Measurements from ENCODE around the gene ZNF20.

ZNF20 gene

GRCh38 chr19:12139885-12140544 lies at the start of gene ZNF20:
ZNF20 (minus strand) TSS chr19:12140350; CDS start chr19:12140182, 168 bp downstream.
- peak; percentile 86 for DNase-seq
- ATAC-seq (replicated peaks): peak; percentile 94 to 96
- no peaks in the 10 kb centered on the region for H3K27me3 Mint-ChIP-seq
- no peaks in the 10 kb centered on the region for H3K9me3 Mint-ChIP-seq
- peaks cover 24 to 38% of the 10 kb centered on the region in 2 donors for H3K4me1 Mint-ChIP-seq
- H3K27ac Mint-ChIP-seq: peak within 1 kb of the TSS; percentile 93
- H3K4me3 Mint-ChIP-seq: peak within 1 kb of the TSS; percentile 94 to 98
- H3K36me3 Mint-ChIP-seq: peaks cover 10 to 21% of the 10 kb centered on the region in 2 donors

GRCh38 chr19:12187625-12188024 lies 47.5 kb upstream of the ZNF20 start:
- Mint-ChIP-seq H3K36me3 (peaks cover 81 to 88% of the 10 kb centered on the region in 2 donors), H3K4me3 (no peak overlapping the region), H3K4me1 (peaks cover 0 to 10% of the 10 kb centered on the region in 2 donors), H3K27ac (no peak overlapping the region), H3K9me3 (peaks cover 20 to 28% of the 10 kb centered on the region in 2 donors), H3K27me3 (no peaks in the 10 kb centered on the region)
- DNase-seq: no peak
- no peak for ATAC-seq (replicated peaks)

DNA sequence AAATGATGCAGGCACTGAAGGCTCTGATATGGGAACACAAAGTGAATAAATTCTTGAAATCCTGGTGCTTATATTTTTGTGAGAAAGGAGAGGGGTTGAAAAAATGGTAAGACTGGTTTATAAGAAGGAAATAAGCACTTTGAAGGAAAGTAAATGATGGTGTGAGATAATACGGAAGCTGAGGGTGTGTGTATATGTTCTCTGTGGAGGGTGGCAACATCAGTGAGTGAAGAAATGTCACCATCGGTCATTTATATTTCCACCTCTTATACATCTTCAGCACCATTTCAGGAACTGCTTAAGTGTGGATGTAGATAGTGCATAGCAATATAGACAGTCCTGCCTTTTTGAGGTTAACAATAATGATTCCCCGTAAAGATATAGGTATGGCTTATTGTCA lies 40.2 kb upstream of the ZNF20 start:
- H3K4me1 Mint-ChIP-seq: peaks cover 16 to 27% of the 10 kb centered on the region in 2 donors
- H3K27me3 Mint-ChIP-seq: no peaks in the 10 kb centered on the region
- no peak overlapping the region for H3K4me3 Mint-ChIP-seq
- DNase-seq (no peak), ATAC-seq (replicated peaks) (no peak)
- peaks cover 60 to 69% of the 10 kb centered on the region in 2 donors for H3K36me3 Mint-ChIP-seq
- H3K9me3 Mint-ChIP-seq: peaks cover 3 to 11% of the 10 kb centered on the region in 2 donors
- peak overlapping the region; percentile 75 for H3K27ac Mint-ChIP-seq

DNA sequence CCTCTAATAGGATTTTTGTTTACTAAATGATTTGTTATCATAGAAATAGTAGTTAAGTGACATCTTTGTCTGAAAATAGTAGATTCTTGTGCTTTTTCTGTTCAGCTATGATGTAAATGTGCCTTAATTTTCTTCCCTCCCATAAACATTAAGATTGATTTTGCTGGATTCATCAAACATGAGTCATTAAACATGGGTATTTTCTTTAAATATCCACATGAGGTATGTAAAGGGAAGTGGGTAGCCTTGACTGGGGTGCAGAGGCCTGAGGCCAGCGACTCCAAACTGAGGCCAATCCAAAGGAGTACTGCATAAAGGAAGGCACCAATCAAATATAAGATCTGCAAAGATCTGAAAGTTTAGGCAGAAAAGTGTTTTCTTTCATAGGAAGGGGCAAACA lies 26.5 kb upstream of the ZNF20 start:
- Mint-ChIP-seq H3K27ac (peak overlapping the region; percentile 20), H3K27me3 (no peaks in the 10 kb centered on the region), H3K9me3 (no peaks in the 10 kb centered on the region), H3K4me1 (peaks cover 22 to 58% of the 10 kb centered on the region in 2 donors), H3K36me3 (peaks cover 22 to 38% of the 10 kb centered on the region in 2 donors), H3K4me3 (no peak overlapping the region)
- ATAC-seq (replicated peaks): no peak
- DNase-seq: no peak

DNA sequence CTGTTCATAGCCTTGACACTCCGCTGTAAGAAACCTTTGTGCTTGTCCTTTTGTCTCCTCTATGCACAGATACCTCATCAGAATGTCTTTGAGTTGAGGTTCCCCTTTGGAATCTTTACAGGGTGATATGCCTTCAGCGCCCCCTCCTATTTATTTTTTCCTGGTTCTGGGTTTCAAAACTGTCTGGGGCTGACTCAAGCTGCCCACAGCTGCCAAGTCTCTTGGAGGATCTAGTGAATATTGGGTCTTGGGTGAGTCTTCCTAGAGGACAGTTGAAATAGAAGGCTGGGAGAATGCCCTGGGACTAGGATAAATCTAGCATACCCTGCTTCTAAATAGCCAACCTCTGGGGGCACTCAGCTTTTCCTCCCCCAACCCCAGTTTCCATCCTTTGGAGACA lies 23.7 kb upstream of the ZNF20 start:
- Mint-ChIP-seq H3K4me1 (peaks cover 21 to 55% of the 10 kb centered on the region in 2 donors), H3K27ac (peak overlapping the region; percentile 99), H3K4me3 (peak overlapping the region; percentile 96 to 99), H3K36me3 (peaks cover 12 to 22% of the 10 kb centered on the region in 2 donors), H3K27me3 (no peaks in the 10 kb centered on the region), H3K9me3 (no peaks in the 10 kb centered on the region)
- no peak for DNase-seq
- ATAC-seq (replicated peaks): no peak

- Mint-ChIP-seq H3K4me3 (peak within 1 kb of the TSS; percentile 96 to 99), H3K27me3 (no peaks in the 10 kb centered on the region), H3K4me1 (peaks cover 19 to 48% of the 10 kb centered on the region in 2 donors), H3K27ac (peak within 1 kb of the TSS; percentile 99), H3K9me3 (no peaks in the 10 kb centered on the region), H3K36me3 (peaks cover 10 to 20% of the 10 kb centered on the region in 2 donors)
- ATAC-seq (replicated peaks): peak; percentile 99
- DNase-seq: peak; percentile 94
These were observed 23.0 kb upstream of the ZNF20 start, which contains the start of gene ZNF136 for GRCh38 chr19:12162882-12163806. ZNF136 (plus strand) TSS chr19:12163096; CDS start chr19:12163204, 108 bp downstream.

GRCh38 chr19:12162513-12162881 lies 22.3 kb upstream of the ZNF20 start:
- ATAC-seq (replicated peaks): peak; percentile 6
- no peaks in the 10 kb centered on the region for H3K9me3 Mint-ChIP-seq
- H3K27me3 Mint-ChIP-seq: no peaks in the 10 kb centered on the region
- H3K36me3 Mint-ChIP-seq: peaks cover 10 to 20% of the 10 kb centered on the region in 2 donors
- no peak for DNase-seq
- H3K27ac Mint-ChIP-seq: peak overlapping the region; percentile 99
- H3K4me1 Mint-ChIP-seq: peaks cover 19 to 47% of the 10 kb centered on the region in 2 donors
- H3K4me3 Mint-ChIP-seq: peak overlapping the region; percentile 96 to 99

- no peaks in the 10 kb centered on the region for H3K9me3 Mint-ChIP-seq
- ATAC-seq (replicated peaks) (no peak), DNase-seq (no peak)
- H3K27me3 Mint-ChIP-seq: no peaks in the 10 kb centered on the region
- no peak overlapping the region for H3K4me3 Mint-ChIP-seq
- peaks cover 2 to 12% of the 10 kb centered on the region in 2 donors for H3K36me3 Mint-ChIP-seq
- H3K27ac Mint-ChIP-seq: no peak overlapping the region
- peaks cover 14 to 28% of the 10 kb centered on the region in 2 donors for H3K4me1 Mint-ChIP-seq
These were observed 19.7 kb upstream of the ZNF20 start for GRCh38 chr19:12159773-12160414.

GRCh38 chr19:12156223-12157058 lies 16.3 kb upstream of the ZNF20 start, which contains the start of gene ZNF625:
ZNF625 (minus strand) TSS chr19:12156734; CDS start chr19:12156558, 176 bp downstream.
- peak within 1 kb of the TSS; percentile 96 for H3K27ac Mint-ChIP-seq
- no peaks in the 10 kb centered on the region for H3K27me3 Mint-ChIP-seq
- H3K36me3 Mint-ChIP-seq: peaks cover 0 to 7% of the 10 kb centered on the region in 2 donors
- peak within 1 kb of the TSS; percentile 94 to 98 for H3K4me3 Mint-ChIP-seq
- DNase-seq (peak; percentile 64), ATAC-seq (replicated peaks) (peak; percentile 96 to 98)
- H3K4me1 Mint-ChIP-seq: peaks cover 6 to 7% of the 10 kb centered on the region in 2 donors
- no peaks in the 10 kb centered on the region for H3K9me3 Mint-ChIP-seq

GRCh38 chr19:12155324-12155860 lies 15.2 kb upstream of the ZNF20 start:
- DNase-seq: no peak
- Mint-ChIP-seq H3K27ac (no peak overlapping the region), H3K36me3 (peaks cover 4 to 10% of the 10 kb centered on the region in 2 donors), H3K4me1 (peaks cover 6 to 7% of the 10 kb centered on the region in 2 donors), H3K9me3 (no peaks in the 10 kb centered on the region), H3K4me3 (peak overlapping the region; percentile 94 to 98), H3K27me3 (no peaks in the 10 kb centered on the region)
- no peak for ATAC-seq (replicated peaks)

DNA sequence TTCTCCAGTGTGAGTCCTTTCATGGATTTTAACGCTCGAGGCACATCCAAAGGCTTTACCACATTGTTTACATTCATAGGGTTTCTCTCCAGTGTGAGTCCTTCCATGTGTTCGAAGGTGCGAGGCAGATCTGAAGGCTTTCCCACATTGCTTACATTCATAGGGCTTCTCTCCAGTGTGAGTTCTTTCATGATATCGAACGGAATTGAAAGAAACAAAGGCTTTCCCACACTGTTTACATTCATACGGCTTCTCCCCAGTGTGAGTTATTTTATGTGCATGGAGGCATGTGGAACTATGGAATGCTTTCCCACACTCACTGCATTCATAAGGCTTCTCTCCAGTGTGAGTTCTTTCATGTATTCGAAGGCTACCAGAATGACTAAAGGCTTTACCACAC lies 5.2 kb upstream of the ZNF20 start:
- Mint-ChIP-seq H3K36me3 (peaks cover 29 to 33% of the 10 kb centered on the region in 2 donors), H3K4me3 (no peak overlapping the region), H3K9me3 (peaks cover 8 to 9% of the 10 kb centered on the region in 2 donors), H3K27ac (no peak overlapping the region), H3K27me3 (no peaks in the 10 kb centered on the region), H3K4me1 (peaks cover 10 to 11% of the 10 kb centered on the region in 2 donors)
- DNase-seq (no peak), ATAC-seq (replicated peaks) (no peak)

GRCh38 chr19:12141405-12141736 lies 1.2 kb upstream of the ZNF20 start:
- H3K4me3 Mint-ChIP-seq: peak overlapping the region in 1 of 2 donors; percentile 98
- DNase-seq (no peak), ATAC-seq (replicated peaks) (no peak)
- H3K27me3 Mint-ChIP-seq: no peaks in the 10 kb centered on the region
- no peak overlapping the region for H3K27ac Mint-ChIP-seq
- peaks cover 24 to 38% of the 10 kb centered on the region in 2 donors for H3K4me1 Mint-ChIP-seq
- H3K36me3 Mint-ChIP-seq: peaks cover 19 to 28% of the 10 kb centered on the region in 2 donors
- H3K9me3 Mint-ChIP-seq: peaks cover 8 to 9% of the 10 kb centered on the region in 2 donors

Measured in stimulated activated naive B cell treated with anti-CD40 and anti-IgM and Interleukin-4, amounts not matched to agents 10 μg/mL and 1 μg/mL and 100 μg/mL, for 72 hours (primary cell).